NCI-H2227 treated with DMSO at 0.1 percent for 48 hours (cell line): ENCODE results near the gene COL27A1.

Source experiments
- DNase-seq: peaks from one replicate; lab custom pipeline; 2025; lab: John Stamatoyannopoulos, UW

COL27A1 gene

GRCh38 chr9:114206221-114206789, 51.0 kb downstream of the COL27A1 start:
- no peak for DNase-seq

DNA sequence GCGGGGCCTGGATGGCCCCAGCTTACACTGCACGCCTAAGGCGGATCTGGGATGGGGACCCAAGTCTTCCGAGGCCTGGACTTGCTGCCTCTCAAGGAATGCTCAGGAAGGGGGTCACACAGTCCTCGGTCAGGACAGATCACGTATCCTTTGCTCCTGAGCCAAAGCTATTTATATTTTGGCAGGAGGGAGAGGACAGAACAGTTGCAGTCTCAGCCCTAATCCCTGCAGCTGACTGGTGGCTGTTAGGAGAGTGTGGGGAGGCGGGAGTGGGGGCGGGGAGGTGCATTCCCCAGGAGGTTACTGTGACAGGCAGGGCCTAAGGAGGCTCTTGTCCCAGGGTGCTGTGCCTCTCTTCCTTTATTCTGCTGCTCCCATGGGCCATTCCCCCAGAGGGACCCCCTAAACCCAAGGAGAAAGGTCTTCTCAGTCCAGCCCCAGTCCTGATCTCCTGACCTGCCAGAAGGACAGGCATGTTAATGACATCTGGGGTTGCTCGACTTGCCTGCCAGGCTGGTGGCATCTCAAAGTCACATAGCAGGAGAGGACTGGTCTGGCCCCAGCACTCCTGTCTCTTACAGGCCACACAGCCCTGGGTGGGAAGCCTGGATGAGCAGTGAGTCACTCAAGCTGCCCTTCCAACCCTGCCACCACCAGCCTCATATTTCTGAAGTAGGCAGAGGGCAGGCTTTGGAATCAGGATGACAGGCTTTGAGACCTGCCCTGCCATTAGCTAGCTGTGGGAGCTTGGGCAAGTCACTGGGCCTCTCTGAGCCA, 51.9 kb downstream of the COL27A1 start:
- no peak for DNase-seq

GRCh38 chr9:114207845-114208244, 52.5 kb downstream of the COL27A1 start:
- no peak for DNase-seq

GRCh38 chr9:114209151-114209550, 53.8 kb downstream of the COL27A1 start:
- no peak for DNase-seq

- no peak for DNase-seq
Measured at GRCh38 chr9:114210136-114210535, 54.8 kb downstream of the COL27A1 start.

DNA sequence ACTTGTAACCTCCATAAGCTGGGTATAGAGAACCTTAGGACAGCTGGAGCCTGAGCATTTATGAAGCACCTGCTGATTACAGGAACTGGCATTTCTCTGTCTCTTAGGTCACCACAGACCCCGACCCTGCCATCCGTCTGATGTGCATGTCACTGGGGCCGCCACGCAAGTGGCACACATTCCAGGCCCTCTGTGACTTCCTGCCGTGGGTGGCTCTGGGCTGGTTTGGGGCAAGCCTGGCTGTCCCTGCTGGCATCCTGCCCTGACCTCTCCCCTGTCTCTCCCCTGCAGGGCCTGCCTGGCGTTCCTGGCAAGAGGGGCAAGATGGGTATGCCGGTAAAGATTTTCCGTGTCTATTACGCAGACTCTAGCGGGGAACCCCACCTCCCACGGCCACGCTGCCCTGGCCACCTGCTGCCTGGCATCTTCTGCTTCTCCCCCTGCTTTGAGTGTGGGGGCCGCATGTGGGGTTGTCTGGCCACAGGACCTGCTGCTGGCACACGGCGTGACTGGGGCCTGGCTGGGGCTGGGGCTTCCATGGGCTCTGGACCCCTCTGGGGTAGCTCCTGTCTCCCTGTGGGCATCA, 55.4 kb downstream of the COL27A1 start:
- DNase-seq: no peak

DNA sequence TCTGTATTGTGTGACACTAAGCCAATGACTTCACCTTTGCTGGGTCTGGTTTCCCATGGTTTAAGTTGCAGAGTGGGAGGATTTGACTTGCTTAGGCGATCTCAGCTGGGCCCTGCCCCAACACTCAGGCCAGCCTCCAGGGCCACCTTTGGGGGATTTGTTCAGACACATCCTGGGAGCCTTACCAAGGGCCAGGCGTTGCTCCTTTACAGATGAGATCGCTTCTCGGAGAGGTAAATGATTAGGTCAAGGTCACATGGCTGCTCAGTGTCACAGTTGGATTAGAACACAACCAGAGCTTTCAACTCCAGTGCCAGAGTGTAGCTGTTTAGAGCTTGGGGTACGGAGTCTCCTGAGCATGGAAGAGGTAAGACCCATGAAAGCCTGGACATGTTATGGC, 57.5 kb downstream of the COL27A1 start:
- no peak for DNase-seq

GRCh38 chr9:114213566-114213965, 58.2 kb downstream of the COL27A1 start:
- DNase-seq: no peak

GRCh38 chr9:114214181-114214580, 58.8 kb downstream of the COL27A1 start:
- DNase-seq: no peak

DNA sequence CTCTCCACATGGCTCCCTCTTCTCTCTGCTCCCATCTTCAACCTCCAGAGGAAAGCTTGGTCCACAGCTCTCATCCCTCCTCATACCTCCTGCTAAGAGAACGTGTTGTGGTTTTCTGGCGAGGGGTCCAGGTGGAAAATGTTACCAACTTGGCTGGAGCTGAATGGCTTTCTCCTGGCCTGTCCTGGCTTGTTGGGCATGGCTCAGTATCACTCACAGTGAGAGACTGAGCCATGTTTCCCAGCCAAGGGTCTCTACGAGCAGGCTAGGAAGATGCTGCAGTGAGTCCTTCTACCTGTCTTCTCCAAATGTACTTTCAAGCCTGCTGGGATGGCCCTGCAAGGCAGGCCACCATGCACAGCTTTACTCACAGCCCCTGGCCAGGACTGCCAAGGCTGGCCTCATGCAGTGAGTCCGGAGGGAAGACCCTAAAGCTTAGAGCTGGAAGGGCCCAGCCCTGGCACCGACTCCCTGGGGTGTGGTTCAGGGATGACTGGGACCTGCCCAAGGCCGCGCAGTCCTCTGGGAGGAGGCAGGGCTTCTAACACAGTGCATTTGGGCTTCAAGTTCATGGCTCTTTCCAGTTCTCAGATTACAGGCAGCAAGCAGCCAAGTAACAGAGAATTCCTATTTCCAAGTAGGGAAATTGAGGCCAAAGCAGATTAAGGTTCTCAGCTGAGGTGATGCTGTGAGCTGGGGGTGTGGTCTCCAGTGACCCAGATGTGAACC, 59.5 kb downstream of the COL27A1 start:
- DNase-seq: no peak

GRCh38 chr9:114216081-114216480, 60.7 kb downstream of the COL27A1 start:
- DNase-seq: no peak

DNA sequence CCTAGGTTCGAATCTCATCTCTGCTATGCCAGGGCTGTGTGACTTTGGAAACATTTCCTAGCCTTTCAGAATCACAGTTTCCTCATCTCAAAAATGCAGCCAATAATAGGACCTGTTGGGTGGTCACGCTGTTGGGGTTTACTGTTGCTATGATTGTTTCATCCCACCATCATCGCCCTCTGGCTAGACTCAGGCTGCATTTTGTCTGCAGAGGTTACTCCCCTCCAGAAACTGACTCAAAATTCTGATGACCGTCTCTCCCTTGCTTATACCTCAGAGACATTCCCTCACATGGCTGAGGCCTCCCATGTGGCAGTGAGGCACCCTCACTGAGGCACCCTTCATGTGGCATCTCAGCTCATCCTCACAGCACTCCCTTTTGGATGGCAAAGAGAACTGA, 61.6 kb downstream of the COL27A1 start:
- DNase-seq: no peak

GRCh38 chr9:114218264-114219120, 63.2 kb downstream of the COL27A1 start:
- DNase-seq: no peak

- DNase-seq: no peak
Measured at GRCh38 chr9:114220061-114220541, 64.8 kb downstream of the COL27A1 start.

GRCh38 chr9:114221706-114222465, 66.5 kb downstream of the COL27A1 start:
- DNase-seq: no peak

- no peak for DNase-seq
Measured at GRCh38 chr9:114223564-114224246, 68.4 kb downstream of the COL27A1 start.

DNA sequence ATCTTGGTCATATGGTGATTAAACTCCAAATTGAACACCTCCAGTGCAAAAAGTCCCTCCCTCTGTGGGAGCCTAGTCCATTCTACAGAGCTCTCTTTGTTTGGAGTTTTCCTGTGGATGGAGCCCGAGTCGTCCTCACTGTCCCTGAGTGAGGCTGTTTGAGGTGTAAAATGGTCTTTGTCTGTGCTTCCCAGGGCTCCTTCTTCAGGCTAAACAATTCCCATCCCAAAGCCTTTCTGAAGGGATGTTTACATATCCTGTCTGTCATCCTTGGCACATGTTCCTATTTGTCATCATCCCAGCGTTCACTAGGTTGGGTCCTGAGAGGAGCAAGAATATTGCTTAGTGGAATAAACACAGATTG, 68.9 kb downstream of the COL27A1 start:
- DNase-seq: no peak

- DNase-seq: no peak
Measured at GRCh38 chr9:114225561-114226212, 70.3 kb downstream of the COL27A1 start.

- DNase-seq: no peak
Measured at GRCh38 chr9:114226246-114227055, 71.1 kb downstream of the COL27A1 start.
